GM12878 (cell line): ENCODE results near the gene PRKAG2. TPM values are rescaled to one million over a fixed set of nuclear protein-coding genes. Genes with fewer than 3 reads are reported as not detected.

ENCODE experiments used
- ATAC-seq: fragments of 200-7000 bp; cut with Tn5 transposase; 3 replicates; pipeline ENCODE4 v1.9.1; 2020; ENCODE audit warnings: mild to moderate bottlenecking, moderate library complexity
- BruUV-seq: library from RNA; stranded (reverse); fragments of 400-500 nt; replicated peaks from 2 replicates; lab custom pipeline; 2021; lab: Mats Ljungman, UMichigan
- CTCF ChIA-PET: fragments of 300-600 bp; sonication (Branson Sonifier 250); formaldehyde crosslinking; extraction: SDS; loops from one replicate; lab custom pipeline; 2021; ENCODE audit warnings: inconsistent platforms; lab: Yijun Ruan, JAX
- POLR2A ChIA-PET: fragments of 350-600 bp; formaldehyde crosslinking; extraction: SDS; loops from one replicate; lab custom pipeline; 2021; ENCODE audit warnings: inconsistent platforms; lab: Charles Lee
- RAD21 ChIA-PET: fragments of 300-600 bp; sonication (Branson Sonifier 250); formaldehyde crosslinking; loops from one replicate; lab custom pipeline; 2023; ENCODE audit warnings: antibody characterized with exemption; ENCODE audit not compliant: unreplicated experiment; lab: Charles Lee
- SMC1A ChIA-PET: fragments of 300-600 bp; sonication (Branson Sonifier 250); formaldehyde crosslinking; loops from one replicate; lab custom pipeline; 2023; ENCODE audit not compliant: unreplicated experiment, uncharacterized antibody; lab: Charles Lee
- DNase-seq: peaks from one replicate; pipeline ENCODE4 v3.0.0-alpha.2; 2011; ENCODE audit warnings: low read depth, low spot score
- FAIRE-seq: peaks from 3 replicates; lab custom pipeline; 2011; peaks lifted over from hg19 to GRCh38; lab: Jason Lieb, UNC
- H2AFZ ChIP-seq: 2 replicates; pipeline ENCODE4 v1.6.0; 2011; ENCODE audit warnings: low read depth, low read length, control low read depth; ENCODE audit not compliant: control insufficient read depth
- H3K27ac ChIP-seq: 2 replicates; pipeline ENCODE4 v1.5.1; 2011; ENCODE audit warnings: control low read depth; ENCODE audit not compliant: control insufficient read depth, insufficient read depth
- H3K27me3 ChIP-seq, 2 experiments: replicated peaks in 1 of 2; 2 replicates each; pipeline versions ENCODE4 v1.6.0 to v1.6.1; 2011; ENCODE audit warnings: low read length in 1 of 2; ENCODE audit not compliant: control insufficient read depth in 2 of 2, insufficient read depth in 2 of 2
- H3K36me3 ChIP-seq, 2 experiments: 2 replicates each; pipeline ENCODE4 v1.5.1; 2011; ENCODE audit warnings: low read length in 1 of 2; ENCODE audit not compliant: control insufficient read depth in 2 of 2, insufficient read depth in 2 of 2
- H3K4me1 ChIP-seq: 2 replicates; pipeline ENCODE4 v1.6.1; 2011; ENCODE audit warnings: mild to moderate bottlenecking, low read length, moderate library complexity, mixed read lengths; ENCODE audit not compliant: control insufficient read depth, insufficient read depth
- H3K4me2 ChIP-seq: 2 replicates; pipeline ENCODE4 v1.6.0; 2011; ENCODE audit warnings: control low read depth; ENCODE audit not compliant: control insufficient read depth, insufficient read depth
- H3K4me3 ChIP-seq: fragments of 200-600 bp; sonication (generic); 2 replicates; pipeline ENCODE4 v1.5.1; 2016
- H3K79me2 ChIP-seq: 2 replicates; pipeline ENCODE4 v1.6.0; 2011; ENCODE audit warnings: low read length; ENCODE audit not compliant: control insufficient read depth, insufficient read depth
- H3K9ac ChIP-seq: 2 replicates; pipeline ENCODE4 v1.8.0; 2011; ENCODE audit warnings: low read length, control low read depth, mixed read lengths; ENCODE audit not compliant: control insufficient read depth, insufficient read depth
- H3K9me3 ChIP-seq: replicated peaks from 3 replicates; pipeline ENCODE4 v1.5.1; 2011; ENCODE audit warnings: mild to moderate bottlenecking, low read length; ENCODE audit not compliant: control insufficient read depth, insufficient read depth
- H4K20me1 ChIP-seq: 2 replicates; pipeline ENCODE4 v1.6.0; 2011; ENCODE audit not compliant: control insufficient read depth, insufficient read depth
- CEBPB ChIP-seq, 2 experiments: fragments of 150-350 bp in 1 of 2; IDR thresholded peaks; 2 replicates each; pipeline ENCODE4 v1.6.1; 2012 to 2014; ENCODE audit warnings: low read depth in 2 of 2, low read length in 2 of 2, borderline replicate concordance in 1 of 2, inconsistent platforms in 1 of 2
- CREM ChIP-seq: IDR thresholded peaks from 2 replicates; pipeline ENCODE4 v1.6.1; 2014; ENCODE audit warnings: antibody characterized with exemption, low read depth
- MEF2B ChIP-seq: fragments of 450-650 bp; IDR thresholded peaks from 2 replicates; pipeline ENCODE4 v1.6.1; 2018; ENCODE audit warnings: mild to moderate bottlenecking, moderate library complexity; ENCODE audit not compliant: partially characterized antibody, poor library complexity, severe bottlenecking
- MYB ChIP-seq: fragments of 150-350 bp; IDR thresholded peaks from 2 replicates; pipeline ENCODE4 v1.6.1; 2014; ENCODE audit warnings: mild to moderate bottlenecking, low read depth, low read length, borderline replicate concordance
- NFXL1 ChIP-seq: fragments of 450-650 bp; IDR thresholded peaks from 2 replicates; pipeline ENCODE4 v1.6.1; 2017; ENCODE audit warnings: antibody characterized with exemption, mild to moderate bottlenecking, borderline replicate concordance
- NRF1 ChIP-seq: conservative IDR thresholded peaks from 2 replicates; pipeline ENCODE4 v1.6.1; 2011; ENCODE audit warnings: mild to moderate bottlenecking, low read depth, low read length, improper control_type of control experiment
- SREBF2 ChIP-seq: IDR thresholded peaks from 2 replicates; pipeline ENCODE4 v1.6.1; 2012; ENCODE audit warnings: mild to moderate bottlenecking, low read length
- TCF12 ChIP-seq: IDR thresholded peaks from 2 replicates; pipeline ENCODE4 v1.6.1; 2011; ENCODE audit warnings: low read depth, mild to moderate bottlenecking, low read length
- TCF3 ChIP-seq: IDR thresholded peaks from 2 replicates; pipeline ENCODE4 v1.6.1; 2012; ENCODE audit warnings: low read depth, mild to moderate bottlenecking, low read length, borderline replicate concordance; ENCODE audit not compliant: insufficient read depth
- ZNF622 ChIP-seq: fragments of 450-650 bp; IDR thresholded peaks from 2 replicates; pipeline ENCODE4 v1.6.1; 2017; ENCODE audit warnings: mild to moderate bottlenecking, inconsistent platforms
- ZSCAN29 ChIP-seq: fragments of 450-650 bp; IDR thresholded peaks from 2 replicates; pipeline ENCODE4 v1.6.1; 2017; ENCODE audit warnings: mild to moderate bottlenecking, moderate library complexity
- WGBS: methylation state at CpG from one replicate; pipeline ENCODE4 v1.1.6; 2016; ENCODE audit warnings: low lambda C conversion rate; ENCODE audit not compliant: insufficient replicate concordance, insufficient coverage; ENCODE audit errors: missing lambda C conversion rate; 5-methylcytosine and 5-hydroxymethylcytosine counted together
- in situ Hi-C: fragments of 300-500 bp; cut with MboI; formaldehyde crosslinking; loops from 9 replicates; pipeline ENCODE4 v1.14.3; 2018; ENCODE audit warnings: mixed read lengths
- intact Hi-C: fragments of 100-400 bp; cut with micrococcal nuclease; formaldehyde crosslinking; loops from one replicate; pipeline ENCODE4 v1.14.2; 2022; ENCODE audit not compliant: unreplicated experiment
- polyA plus RNA-seq, 11 experiments: library from polyadenylated mRNA; depleted of rRNA in 4 of 11; unstranded in 6 of 11; stranded (reverse) in 5 of 11; fragments of >200 nt; fragmentation: Nextera tagmentation in 4 of 11; fragmentation: Illumina TruSeq in 1 of 11; extraction: Ambion mirVana in 4 of 11; extraction: Trizol in 1 of 11; gene quantifications; 1 replicate in 1 of 11; 2 replicates in 10 of 11; pipeline versions ENCODE4 v1.2.1 to v1.2.3, GENCODE V29; 2011 to 2016; ENCODE audit warnings: inconsistent platforms in 2 of 11, missing spikeins in 2 of 11, low read depth in 1 of 11
- total RNA-seq, 4 experiments: library from RNA; depleted of rRNA in 3 of 4; stranded (reverse); fragments of >200 nt in 3 of 4; fragmentation: Illumina TruSeq in 1 of 4; extraction: Trizol in 1 of 4; gene quantifications; 2 replicates each; pipeline versions ENCODE4 v1.2.1 to v1.2.3, GENCODE V29; 2013 to 2021
- TF ChIP-seq, protein P1 (sequence below): fragments of 450-650 bp; formaldehyde crosslinking; IDR thresholded peaks from 2 replicates; pipeline ENCODE4 v1.4.0; 2022; ENCODE audit warnings: mild to moderate bottlenecking, moderate library complexity
- TF ChIP-seq, protein P2 (sequence below): fragments of 450-650 bp; IDR thresholded peaks from 2 replicates; pipeline ENCODE4 v1.6.1; 2017; ENCODE audit warnings: borderline replicate concordance
- TF ChIP-seq, protein P3 (sequence below): fragments of 450-650 bp; IDR thresholded peaks from 2 replicates; pipeline ENCODE4 v1.6.1; 2016; ENCODE audit warnings: mild to moderate bottlenecking, moderate library complexity, borderline replicate concordance

Gene PRKAG2
- total and polyA plus RNA-seq, 10 of the 15 experiments (the other 5 are each of a cell fraction or from before 2014, with no cell fraction given), result 3.4 to 8.9 (median 6.8) TPM

- TF ChIP-seq, protein P1, sequence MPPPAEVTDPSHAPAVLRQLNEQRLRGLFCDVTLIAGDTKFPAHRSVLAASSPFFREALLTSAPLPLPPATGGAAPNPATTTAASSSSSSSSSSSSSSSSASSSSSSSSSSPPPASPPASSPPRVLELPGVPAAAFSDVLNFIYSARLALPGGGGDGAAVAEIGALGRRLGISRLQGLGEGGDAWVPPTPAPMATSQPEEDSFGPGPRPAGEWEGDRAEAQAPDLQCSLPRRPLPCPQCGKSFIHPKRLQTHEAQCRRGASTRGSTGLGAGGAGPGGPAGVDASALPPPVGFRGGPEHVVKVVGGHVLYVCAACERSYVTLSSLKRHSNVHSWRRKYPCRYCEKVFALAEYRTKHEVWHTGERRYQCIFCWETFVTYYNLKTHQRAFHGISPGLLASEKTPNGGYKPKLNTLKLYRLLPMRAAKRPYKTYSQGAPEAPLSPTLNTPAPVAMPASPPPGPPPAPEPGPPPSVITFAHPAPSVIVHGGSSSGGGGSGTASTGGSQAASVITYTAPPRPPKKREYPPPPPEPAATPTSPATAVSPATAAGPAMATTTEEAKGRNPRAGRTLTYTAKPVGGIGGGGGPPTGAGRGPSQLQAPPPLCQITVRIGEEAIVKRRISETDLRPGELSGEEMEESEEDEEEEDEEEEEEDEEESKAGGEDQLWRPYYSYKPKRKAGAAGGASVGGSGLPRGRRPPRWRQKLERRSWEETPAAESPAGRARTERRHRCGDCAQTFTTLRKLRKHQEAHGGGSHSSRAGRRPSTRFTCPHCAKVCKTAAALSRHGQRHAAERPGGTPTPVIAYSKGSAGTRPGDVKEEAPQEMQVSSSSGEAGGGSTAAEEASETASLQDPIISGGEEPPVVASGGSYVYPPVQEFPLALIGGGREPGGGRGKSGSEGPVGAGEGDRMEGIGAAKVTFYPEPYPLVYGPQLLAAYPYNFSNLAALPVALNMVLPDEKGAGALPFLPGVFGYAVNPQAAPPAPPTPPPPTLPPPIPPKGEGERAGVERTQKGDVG, result no peak
Measured at GRCh38 chr7:151673216-151673615, 203.7 kb downstream of the PRKAG2 start (continued).

- in situ Hi-C loops, result no loop called here
- TF ChIP-seq SREBF2 (no peak), MYB (no peak), TCF3 (no peak), NRF1 (no peak), ZNF622 (no peak), TCF12 (no peak), NFXL1 (no peak), CREM (no peak), ZSCAN29 (no peak), MEF2B (no peak), CEBPB (IDR thresholded peaks at IDR 0.05; ENCODE audit: borderline replicate concordance in 1 of 2, low read depth in 2 of 2, low read length in 2 of 2) (no peak)
- TF ChIP-seq, protein P2, sequence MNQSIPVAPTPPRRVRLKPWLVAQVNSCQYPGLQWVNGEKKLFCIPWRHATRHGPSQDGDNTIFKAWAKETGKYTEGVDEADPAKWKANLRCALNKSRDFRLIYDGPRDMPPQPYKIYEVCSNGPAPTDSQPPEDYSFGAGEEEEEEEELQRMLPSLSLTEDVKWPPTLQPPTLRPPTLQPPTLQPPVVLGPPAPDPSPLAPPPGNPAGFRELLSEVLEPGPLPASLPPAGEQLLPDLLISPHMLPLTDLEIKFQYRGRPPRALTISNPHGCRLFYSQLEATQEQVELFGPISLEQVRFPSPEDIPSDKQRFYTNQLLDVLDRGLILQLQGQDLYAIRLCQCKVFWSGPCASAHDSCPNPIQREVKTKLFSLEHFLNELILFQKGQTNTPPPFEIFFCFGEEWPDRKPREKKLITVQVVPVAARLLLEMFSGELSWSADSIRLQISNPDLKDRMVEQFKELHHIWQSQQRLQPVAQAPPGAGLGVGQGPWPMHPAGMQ, result no peak
- TF ChIP-seq, protein P3, sequence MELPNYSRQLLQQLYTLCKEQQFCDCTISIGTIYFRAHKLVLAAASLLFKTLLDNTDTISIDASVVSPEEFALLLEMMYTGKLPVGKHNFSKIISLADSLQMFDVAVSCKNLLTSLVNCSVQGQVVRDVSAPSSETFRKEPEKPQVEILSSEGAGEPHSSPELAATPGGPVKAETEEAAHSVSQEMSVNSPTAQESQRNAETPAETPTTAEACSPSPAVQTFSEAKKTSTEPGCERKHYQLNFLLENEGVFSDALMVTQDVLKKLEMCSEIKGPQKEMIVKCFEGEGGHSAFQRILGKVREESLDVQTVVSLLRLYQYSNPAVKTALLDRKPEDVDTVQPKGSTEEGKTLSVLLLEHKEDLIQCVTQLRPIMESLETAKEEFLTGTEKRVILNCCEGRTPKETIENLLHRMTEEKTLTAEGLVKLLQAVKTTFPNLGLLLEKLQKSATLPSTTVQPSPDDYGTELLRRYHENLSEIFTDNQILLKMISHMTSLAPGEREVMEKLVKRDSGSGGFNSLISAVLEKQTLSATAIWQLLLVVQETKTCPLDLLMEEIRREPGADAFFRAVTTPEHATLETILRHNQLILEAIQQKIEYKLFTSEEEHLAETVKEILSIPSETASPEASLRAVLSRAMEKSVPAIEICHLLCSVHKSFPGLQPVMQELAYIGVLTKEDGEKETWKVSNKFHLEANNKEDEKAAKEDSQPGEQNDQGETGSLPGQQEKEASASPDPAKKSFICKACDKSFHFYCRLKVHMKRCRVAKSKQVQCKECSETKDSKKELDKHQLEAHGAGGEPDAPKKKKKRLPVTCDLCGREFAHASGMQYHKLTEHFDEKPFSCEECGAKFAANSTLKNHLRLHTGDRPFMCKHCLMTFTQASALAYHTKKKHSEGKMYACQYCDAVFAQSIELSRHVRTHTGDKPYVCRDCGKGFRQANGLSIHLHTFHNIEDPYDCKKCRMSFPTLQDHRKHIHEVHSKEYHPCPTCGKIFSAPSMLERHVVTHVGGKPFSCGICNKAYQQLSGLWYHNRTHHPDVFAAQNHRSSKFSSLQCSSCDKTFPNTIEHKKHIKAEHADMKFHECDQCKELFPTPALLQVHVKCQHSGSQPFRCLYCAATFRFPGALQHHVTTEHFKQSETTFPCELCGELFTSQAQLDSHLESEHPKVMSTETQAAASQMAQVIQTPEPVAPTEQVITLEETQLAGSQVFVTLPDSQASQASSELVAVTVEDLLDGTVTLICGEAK, result no peak
- TF ChIP-seq, all 136 proteins: peak for 0
- SMC1A ChIA-PET, result no interaction called here
Measured at GRCh38 chr7:151672716-151673115, 204.2 kb downstream of the PRKAG2 start.

More at GRCh38 chr7:151672716-151673115, 204.2 kb downstream of the PRKAG2 start:
- no peaks in the 10 kb centered on the region for H3K27me3 ChIP-seq
- no peaks in the 10 kb centered on the region for H3K4me1 ChIP-seq
- 62% methylated on average over 9 of the region's 9 CpGs for WGBS
- no peaks in the 10 kb centered on the region for H3K79me2 ChIP-seq
- BruUV-seq, result no TSS peak
- H3K9me3 ChIP-seq, result no peaks in the 10 kb centered on the region
- H2AFZ ChIP-seq, result no peak overlapping the region
- H3K4me3 ChIP-seq, result no peak overlapping the region
- FAIRE-seq (no peak), DNase-seq (no peak), ATAC-seq (no peak)
- no peaks in the 10 kb centered on the region for H4K20me1 ChIP-seq
- no peak overlapping the region for H3K27ac ChIP-seq
- no peaks in the 10 kb centered on the region for H3K36me3 ChIP-seq
- H3K9ac ChIP-seq, result no peak overlapping the region
- CTCF ChIA-PET, result no interaction called here
- no peak overlapping the region for H3K4me2 ChIP-seq
- intact Hi-C loops, result no loop called here
- RAD21 ChIA-PET, result no interaction called here
- POLR2A ChIA-PET, result no interaction called here
